BLaER1 treated with 17β-estradiol and CSF1 and Interleukin-3, amounts not matched to agents 10 nM and 100 nM (cell line): Measurements from ENCODE around the gene AUH.

ENCODE experiments used
- H3K27ac ChIP-seq, 11 experiments: shearing (Covaris generic); formaldehyde crosslinking; 2 replicates each; pipeline ENCODE4 v1.8.1; 2022
- H3K27me3 ChIP-seq, 11 experiments: shearing (Covaris generic); formaldehyde crosslinking; 2 replicates each; pipeline ENCODE4 v1.8.1; 2022
- H3K36me3 ChIP-seq, 11 experiments: shearing (Covaris generic); formaldehyde crosslinking; 2 replicates each; pipeline ENCODE4 v1.8.1; 2022
- H3K4me1 ChIP-seq, 10 experiments: shearing (Covaris generic); formaldehyde crosslinking; 2 replicates each; pipeline ENCODE4 v1.8.1; 2022
- H3K4me2 ChIP-seq, 11 experiments: shearing (Covaris generic); formaldehyde crosslinking; 2 replicates each; pipeline ENCODE4 v1.8.1; 2022
- H3K4me3 ChIP-seq, 10 experiments: shearing (Covaris generic); formaldehyde crosslinking; 2 replicates each; pipeline ENCODE4 v1.8.1; 2022
- H3K9ac ChIP-seq, 11 experiments: shearing (Covaris generic); formaldehyde crosslinking; 2 replicates each; pipeline ENCODE4 v1.8.1; 2022
- H3K9me3 ChIP-seq, 11 experiments: shearing (Covaris generic); formaldehyde crosslinking; replicated peaks in 1 of 11; 2 replicates each; pipeline ENCODE4 v1.8.1; 2022
- H4K20me1 ChIP-seq, 11 experiments: shearing (Covaris generic); formaldehyde crosslinking; 2 replicates each; pipeline ENCODE4 v1.8.1; 2022
- Cebpa-rat ChIP-seq, 11 experiments: shearing (Covaris generic); IDR thresholded peaks; 2 replicates each; pipeline ENCODE4 v1.8.1; 2022

Gene AUH

DNA sequence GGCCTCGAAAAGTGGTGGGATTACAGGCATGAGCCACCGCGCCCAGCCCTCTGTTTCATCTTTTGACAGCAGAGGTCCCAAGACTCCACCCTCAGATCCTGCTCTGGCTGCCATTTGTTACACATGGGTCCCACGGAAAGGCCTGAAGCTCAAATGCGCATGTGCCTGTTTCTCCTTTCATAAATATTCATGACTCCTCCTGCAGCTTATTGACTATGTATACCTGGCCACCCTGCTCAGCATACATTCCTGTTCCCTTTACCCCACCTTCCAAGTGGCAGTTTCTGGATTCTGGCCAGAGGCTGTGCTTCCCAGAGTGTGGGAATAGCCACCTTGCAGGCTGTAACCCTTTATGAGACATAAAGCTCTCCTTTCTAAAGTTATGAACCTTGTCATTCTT is 46.5 kb downstream of the AUH start:
- Histone ChIP-seq H3K27ac (no peak overlapping the region), H3K4me3 (no peak overlapping the region), H3K36me3 (peaks cover 3 to 59% (median 32%) of the 10 kb centered on the region in 11 experiments; a peak in 18 of 22 replicates), H4K20me1 (no peaks in the 10 kb centered on the region), H3K4me2 (no peak overlapping the region), H3K9ac (no peak overlapping the region), H3K9me3 (peaks cover 0 to 14% (median 11%) of the 10 kb centered on the region in 11 experiments; a peak in 9 of 22 replicates), H3K27me3 (no peaks in the 10 kb centered on the region), H3K4me1 (peaks cover 1 to 5% (median 4%) of the 10 kb centered on the region in 10 experiments; a peak in 19 of 20 replicates)
- no peak for TF ChIP-seq Cebpa-rat (IDR thresholded peaks at IDR 0.05)

DNA sequence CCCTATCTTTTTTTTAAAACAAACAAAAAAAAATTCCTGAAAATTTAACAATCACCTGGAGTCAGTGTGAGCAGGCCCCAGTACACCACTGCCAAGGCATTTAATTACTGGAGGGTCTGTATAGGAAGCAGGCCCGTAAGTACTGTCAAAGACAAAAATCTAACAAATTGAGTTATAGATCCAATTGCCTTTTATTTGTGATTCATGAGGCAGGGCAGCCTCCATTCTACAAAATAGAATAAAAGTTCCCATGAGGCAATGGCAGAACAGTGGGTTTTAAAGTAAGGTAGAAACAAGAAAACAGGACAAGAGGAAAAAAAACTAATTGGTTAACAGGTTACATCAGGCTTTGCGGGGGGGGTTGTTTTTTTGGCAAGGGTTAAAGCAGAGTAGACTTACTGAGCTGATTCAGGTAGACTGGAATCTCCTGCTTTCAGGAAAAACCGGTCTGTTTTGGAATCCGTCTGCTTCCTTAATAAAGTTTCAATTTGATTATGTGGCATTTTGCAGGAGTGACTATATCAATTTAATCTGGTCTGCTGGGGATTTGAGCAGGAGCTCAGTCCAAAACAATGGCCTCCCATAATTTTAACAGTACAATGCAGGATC is 48.9 kb downstream of the AUH start:
- H4K20me1 ChIP-seq, result no peaks in the 10 kb centered on the region
- TF ChIP-seq Cebpa-rat (IDR thresholded peaks at IDR 0.05), result no peak
- H3K27me3 ChIP-seq, result no peaks in the 10 kb centered on the region
- H3K9ac ChIP-seq, result no peak overlapping the region
- H3K9me3 ChIP-seq, result peaks cover 5 to 25% (median 11%) of the 10 kb centered on the region in 11 experiments; a peak in 8 of 22 replicates
- no peak overlapping the region for H3K4me3 ChIP-seq
- H3K27ac ChIP-seq, result no peak overlapping the region
- no peaks in the 10 kb centered on the region for H3K4me1 ChIP-seq
- H3K36me3 ChIP-seq, result peaks cover 3 to 50% (median 36%) of the 10 kb centered on the region in 11 experiments; a peak in 18 of 22 replicates
- H3K4me2 ChIP-seq, result no peak overlapping the region

DNA sequence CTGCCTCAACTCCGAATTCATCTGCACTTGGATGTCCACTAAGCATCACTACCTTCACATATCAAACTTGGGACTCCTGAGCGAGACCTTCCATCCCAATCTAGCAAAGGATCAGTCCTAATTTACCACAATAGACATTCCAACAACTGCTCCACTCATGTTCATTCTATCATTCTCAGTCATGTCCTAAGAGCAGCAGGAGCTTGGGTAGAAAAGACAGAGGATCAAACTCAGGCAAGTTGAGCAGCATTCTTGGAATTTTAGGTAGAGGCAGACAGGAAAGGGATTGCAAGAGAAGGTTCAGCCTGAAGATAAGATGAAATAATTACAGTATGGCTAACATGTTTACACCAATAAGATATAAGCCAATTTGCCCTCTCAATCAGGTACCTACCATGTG is 51.7 kb downstream of the AUH start:
- Histone ChIP-seq H3K9me3 (peaks cover 5 to 23% (median 9%) of the 10 kb centered on the region in 11 experiments; a peak in 8 of 22 replicates), H3K36me3 (peaks cover 3 to 49% (median 33%) of the 10 kb centered on the region in 11 experiments; a peak in 18 of 22 replicates), H3K4me3 (no peak overlapping the region), H3K4me2 (no peak overlapping the region), H4K20me1 (no peaks in the 10 kb centered on the region), H3K27ac (no peak overlapping the region), H3K27me3 (no peaks in the 10 kb centered on the region), H3K9ac (no peak overlapping the region), H3K4me1 (peaks cover 0 to 11% (median 0%) of the 10 kb centered on the region in 10 experiments; a peak in 7 of 20 replicates)
- no peak for TF ChIP-seq Cebpa-rat (IDR thresholded peaks at IDR 0.05)

- Histone ChIP-seq H3K4me1 (peaks cover 0 to 19% (median 4%) of the 10 kb centered on the region in 10 experiments; a peak in 13 of 20 replicates), H3K36me3 (peaks cover 3 to 42% (median 21%) of the 10 kb centered on the region in 11 experiments; a peak in 17 of 22 replicates), H3K27ac (no peak overlapping the region), H3K9me3 (peaks cover 0 to 11% (median 0%) of the 10 kb centered on the region in 11 experiments; a peak in 1 of 22 replicates), H3K4me2 (no peak overlapping the region), H3K9ac (no peak overlapping the region), H4K20me1 (no peaks in the 10 kb centered on the region), H3K4me3 (no peak overlapping the region), H3K27me3 (no peaks in the 10 kb centered on the region)
- TF ChIP-seq Cebpa-rat (IDR thresholded peaks at IDR 0.05), result no peak
These were observed 53.5 kb downstream of the AUH start for GRCh38 chr9:91308191-91308590.

DNA sequence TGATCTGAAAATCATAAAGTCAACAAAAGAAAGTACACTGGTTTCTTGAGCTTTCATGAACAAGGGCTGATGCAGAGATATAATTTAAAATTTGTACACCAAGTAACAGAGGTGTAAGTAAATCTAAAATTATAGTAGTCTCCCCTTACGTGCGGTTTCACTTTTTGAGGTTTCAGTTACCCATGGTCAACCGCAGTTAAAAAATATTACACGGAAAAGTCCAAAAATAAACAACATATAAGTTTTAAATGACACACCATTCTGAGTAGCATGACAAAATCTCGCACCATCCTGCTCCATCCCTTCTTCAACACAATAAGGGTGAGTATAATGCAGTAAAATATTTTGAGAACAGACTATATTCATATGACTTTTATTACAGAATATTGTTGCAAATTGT is 54.4 kb downstream of the AUH start:
- Histone ChIP-seq H3K4me2 (no peak overlapping the region), H3K27ac (no peak overlapping the region), H3K27me3 (no peaks in the 10 kb centered on the region), H3K36me3 (peaks cover 0 to 37% (median 22%) of the 10 kb centered on the region in 11 experiments; a peak in 17 of 22 replicates), H4K20me1 (no peaks in the 10 kb centered on the region), H3K9me3 (peaks cover 0 to 11% (median 0%) of the 10 kb centered on the region in 11 experiments; a peak in 1 of 22 replicates), H3K4me3 (no peak overlapping the region), H3K9ac (no peak overlapping the region), H3K4me1 (peaks cover 0 to 28% (median 13%) of the 10 kb centered on the region in 10 experiments; a peak in 14 of 20 replicates)
- no peak for TF ChIP-seq Cebpa-rat (IDR thresholded peaks at IDR 0.05)

DNA sequence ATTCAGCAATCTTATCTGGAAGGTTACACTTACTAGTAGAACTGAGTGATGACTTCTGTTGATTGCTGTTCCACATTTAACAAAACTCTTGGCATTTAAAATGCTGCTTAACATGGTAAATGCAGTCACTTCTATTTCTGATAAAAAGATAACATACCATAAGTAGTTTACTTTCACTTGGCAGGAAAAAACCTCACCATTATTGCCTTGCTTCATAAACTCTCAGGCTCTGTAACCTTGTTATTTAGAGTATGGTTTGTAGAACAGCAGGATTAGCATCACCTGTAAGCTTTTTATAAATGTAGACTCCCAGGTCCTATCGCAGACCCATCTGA is 55.5 kb downstream of the AUH start:
- Histone ChIP-seq H3K9ac (no peak overlapping the region), H3K36me3 (peaks cover 0 to 41% (median 21%) of the 10 kb centered on the region in 11 experiments; a peak in 17 of 22 replicates), H4K20me1 (no peaks in the 10 kb centered on the region), H3K4me1 (peaks cover 0 to 33% (median 15%) of the 10 kb centered on the region in 10 experiments; a peak in 14 of 20 replicates), H3K9me3 (peaks cover 0 to 11% (median 0%) of the 10 kb centered on the region in 11 experiments; a peak in 1 of 22 replicates), H3K4me3 (no peak overlapping the region), H3K27me3 (no peaks in the 10 kb centered on the region), H3K4me2 (peak overlapping the region in 1 of 11 experiments; percentile 19; a peak in 1 of 22 replicates), H3K27ac (no peak overlapping the region)
- TF ChIP-seq Cebpa-rat (IDR thresholded peaks at IDR 0.05), result no peak

DNA sequence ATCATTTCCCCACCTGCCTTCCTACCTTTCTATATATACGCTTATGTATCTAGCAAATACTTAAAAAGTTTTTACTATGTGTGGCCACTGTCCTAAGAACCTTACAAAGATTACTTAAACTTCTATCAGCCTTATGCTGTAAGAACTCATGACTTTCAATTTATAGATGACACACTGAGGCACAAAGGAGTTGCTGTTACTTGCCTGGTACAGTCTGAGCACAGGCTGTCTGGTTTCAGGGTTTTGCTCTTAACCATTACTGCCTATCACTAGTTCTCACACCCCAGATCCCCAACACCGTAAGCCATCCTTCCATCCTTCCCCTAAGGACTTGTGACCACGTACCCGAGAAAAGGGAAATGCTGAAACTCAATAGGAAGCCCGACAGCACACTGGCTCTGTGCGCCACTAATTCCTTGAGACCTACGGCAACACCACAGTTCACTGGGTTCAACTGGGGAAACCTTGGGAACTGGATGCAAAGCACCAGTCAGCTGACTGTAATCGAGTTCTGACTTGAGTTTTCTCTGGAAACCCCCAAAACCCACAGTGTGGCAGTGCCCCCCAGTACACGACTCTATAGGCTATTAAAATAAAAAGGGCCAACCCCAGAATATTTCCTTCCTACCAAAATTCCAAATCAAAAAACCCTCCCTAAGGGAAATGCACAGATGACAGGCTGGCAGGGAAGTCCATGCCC is 56.0 kb downstream of the AUH start:
- Histone ChIP-seq H3K4me2 (peak overlapping the region in 3 of 11 experiments; percentile 19 to 31 (median 25); a peak in 5 of 22 replicates), H3K4me1 (peaks cover 0 to 33% (median 15%) of the 10 kb centered on the region in 10 experiments; a peak in 14 of 20 replicates), H3K9ac (no peak overlapping the region), H3K27ac (no peak overlapping the region), H3K27me3 (no peaks in the 10 kb centered on the region), H3K4me3 (no peak overlapping the region), H3K9me3 (peaks cover 0 to 11% (median 0%) of the 10 kb centered on the region in 11 experiments; a peak in 1 of 22 replicates), H4K20me1 (no peaks in the 10 kb centered on the region), H3K36me3 (peaks cover 0 to 41% (median 19%) of the 10 kb centered on the region in 11 experiments; a peak in 17 of 22 replicates)
- no peak for TF ChIP-seq Cebpa-rat (IDR thresholded peaks at IDR 0.05)

DNA sequence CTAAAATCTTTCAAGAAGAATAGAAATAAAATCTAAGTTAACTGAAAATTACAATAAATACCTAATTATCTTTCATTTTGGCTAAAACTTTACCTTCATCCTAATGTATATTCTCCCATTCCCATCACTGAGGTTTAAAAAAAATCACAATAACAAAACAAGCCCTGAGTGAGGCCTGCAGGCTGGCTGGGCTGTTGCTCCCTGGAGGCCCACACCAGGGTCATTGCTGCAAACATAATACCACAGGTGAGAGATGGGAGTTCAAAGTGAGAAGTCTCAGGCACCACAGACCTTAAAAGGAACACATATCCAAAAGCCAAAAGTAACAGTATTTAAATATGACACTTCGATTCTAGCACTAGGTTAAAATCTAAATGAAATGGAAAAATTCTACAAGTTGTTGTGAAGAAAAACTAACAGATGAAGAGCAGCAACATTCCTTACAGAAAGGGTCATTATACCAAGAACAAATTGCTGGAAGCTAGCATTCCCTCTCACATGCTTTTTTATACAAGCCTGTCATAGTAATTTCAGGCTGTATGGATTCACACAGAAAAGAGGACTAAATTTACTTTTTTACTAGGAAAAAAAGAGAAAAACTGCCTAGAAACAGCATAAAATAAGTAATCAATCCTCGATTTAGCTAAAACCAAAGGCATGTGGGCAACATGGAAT is 57.8 kb downstream of the AUH start:
- H3K4me2 ChIP-seq, result peak overlapping the region in 3 of 11 experiments; percentile 70 to 85 (median 82); a peak in 5 of 22 replicates

More for the DNA sequence above, 57.8 kb downstream of the AUH start:
- Histone ChIP-seq H3K4me3 (no peak overlapping the region), H3K9ac (0 out of 22 replicates have a peak overlapping the region, but pooled peaks of 1 of the 11 experiments have one; percentile 3), H3K36me3 (peaks cover 0 to 28% (median 10%) of the 10 kb centered on the region in 11 experiments; a peak in 11 of 22 replicates), H3K4me1 (peaks cover 0 to 33% (median 15%) of the 10 kb centered on the region in 10 experiments; a peak in 14 of 20 replicates), H3K9me3 (no peaks in the 10 kb centered on the region; a peak in 1 of 22 replicates), H3K27me3 (no peaks in the 10 kb centered on the region), H3K27ac (peak overlapping the region in 4 of 11 experiments; percentile 53 to 74 (median 64); a peak in 7 of 22 replicates), H4K20me1 (no peaks in the 10 kb centered on the region)
- no peak for TF ChIP-seq Cebpa-rat (IDR thresholded peaks at IDR 0.05)
